ENCODE measurements around the gene RASSF4.
"Not testable (repeated sequence)": the region's sequence is repeated elsewhere in the genome, so short reads cannot be mapped to it uniquely, and the experiment has no call there.

The RASSF4 gene

GRCh38 chr10:44992070-44992731 is 32.6 kb downstream of the RASSF4 start:
- DNase-seq = no peak

DNA sequence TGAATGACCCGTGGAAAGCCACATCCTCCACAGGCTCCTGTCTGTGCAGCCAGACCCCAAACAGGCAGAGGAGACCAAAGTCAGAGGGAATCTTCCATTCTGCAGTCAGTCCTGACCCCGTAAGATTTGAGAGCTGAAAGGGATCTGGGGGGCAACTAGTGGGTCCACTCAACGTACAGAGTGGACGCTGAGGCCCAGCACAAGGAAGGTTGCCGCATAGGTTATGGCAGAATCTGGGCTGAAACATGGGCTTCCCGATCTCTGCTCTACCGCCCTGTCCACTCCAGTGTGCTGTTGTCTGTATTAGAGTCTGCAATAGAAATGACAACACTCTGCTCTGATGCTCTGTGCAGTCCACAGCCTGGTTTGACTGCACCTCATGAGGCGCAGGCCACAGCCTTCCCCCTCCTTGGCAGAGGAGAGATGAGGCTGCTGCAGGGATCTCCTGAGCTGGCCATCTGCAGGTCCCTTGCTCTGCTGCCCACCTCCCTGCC is 33.2 kb downstream of the RASSF4 start:
- DNase-seq = no peak

DNA sequence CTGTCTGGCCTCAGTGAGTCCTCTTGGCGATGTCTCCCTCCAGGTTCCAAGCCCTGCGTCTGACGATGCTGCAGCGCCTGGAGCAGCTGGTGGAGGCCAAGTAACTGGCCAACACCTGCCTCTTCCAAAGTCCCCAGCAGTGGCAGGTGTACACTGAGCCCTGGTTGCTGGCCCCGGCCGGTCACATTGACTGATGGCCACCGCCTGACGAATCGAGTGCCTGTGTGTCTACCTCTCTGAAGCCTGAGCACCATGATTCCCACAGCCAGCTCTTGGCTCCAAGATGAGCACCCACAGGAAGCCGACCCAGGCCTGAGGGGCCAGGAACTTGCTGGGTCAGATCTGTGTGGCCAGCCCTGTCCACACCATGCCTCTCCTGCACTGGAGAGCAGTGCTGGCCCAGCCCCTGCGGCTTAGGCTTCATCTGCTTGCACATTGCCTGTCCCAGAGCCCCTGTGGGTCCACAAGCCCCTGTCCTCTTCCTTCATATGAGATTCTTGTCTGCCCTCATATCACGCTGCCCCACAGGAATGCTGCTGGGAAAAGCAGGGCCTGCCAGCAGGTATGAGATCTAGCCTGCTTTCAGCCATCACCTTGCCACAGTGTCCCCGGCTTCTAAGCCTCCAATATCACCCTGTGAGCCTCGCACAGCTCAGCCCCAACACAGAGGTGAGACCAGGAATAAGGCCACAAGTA is 33.8 kb downstream of the RASSF4 start:
- no peak for DNase-seq

DNA sequence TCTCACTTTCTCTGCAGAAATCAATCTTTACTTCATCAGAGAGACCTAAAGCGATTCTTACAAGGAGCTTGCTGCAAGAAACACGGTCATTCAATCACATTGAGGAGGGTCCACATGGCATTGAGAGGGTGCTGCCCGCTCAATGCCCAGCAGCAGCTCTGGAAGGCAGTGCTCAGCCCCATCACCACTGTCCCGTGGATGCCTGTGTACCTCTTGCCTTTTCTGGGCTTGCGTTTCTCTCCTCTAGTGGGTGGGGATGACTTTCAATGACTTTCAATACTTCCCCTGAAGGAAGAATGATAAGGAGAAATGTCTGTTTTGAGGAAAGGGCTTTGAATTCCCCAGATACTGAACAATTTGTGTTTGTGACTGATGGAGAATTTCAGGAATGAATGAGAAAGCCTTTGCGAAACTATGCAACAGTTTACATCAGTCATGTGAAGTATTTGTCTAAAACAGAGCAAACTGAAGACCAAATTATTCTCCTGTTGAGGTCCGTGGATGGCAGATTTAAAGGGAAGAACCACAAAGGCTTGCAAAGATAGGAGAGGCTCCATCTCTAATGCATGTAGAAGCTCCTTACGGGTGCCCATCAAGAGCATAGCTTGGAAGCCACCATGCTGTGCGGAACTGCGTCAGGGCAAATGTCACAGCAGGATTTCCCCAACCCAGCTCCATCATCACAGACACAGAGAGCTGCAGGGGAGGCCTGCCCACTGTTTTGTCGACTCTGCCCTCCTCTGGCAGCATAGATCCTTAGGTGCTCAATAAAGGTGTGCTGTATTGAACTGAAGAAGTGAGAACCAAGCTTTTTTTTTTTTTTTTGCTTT is 34.5 kb downstream of the RASSF4 start:
- DNase-seq = no peak

DNA sequence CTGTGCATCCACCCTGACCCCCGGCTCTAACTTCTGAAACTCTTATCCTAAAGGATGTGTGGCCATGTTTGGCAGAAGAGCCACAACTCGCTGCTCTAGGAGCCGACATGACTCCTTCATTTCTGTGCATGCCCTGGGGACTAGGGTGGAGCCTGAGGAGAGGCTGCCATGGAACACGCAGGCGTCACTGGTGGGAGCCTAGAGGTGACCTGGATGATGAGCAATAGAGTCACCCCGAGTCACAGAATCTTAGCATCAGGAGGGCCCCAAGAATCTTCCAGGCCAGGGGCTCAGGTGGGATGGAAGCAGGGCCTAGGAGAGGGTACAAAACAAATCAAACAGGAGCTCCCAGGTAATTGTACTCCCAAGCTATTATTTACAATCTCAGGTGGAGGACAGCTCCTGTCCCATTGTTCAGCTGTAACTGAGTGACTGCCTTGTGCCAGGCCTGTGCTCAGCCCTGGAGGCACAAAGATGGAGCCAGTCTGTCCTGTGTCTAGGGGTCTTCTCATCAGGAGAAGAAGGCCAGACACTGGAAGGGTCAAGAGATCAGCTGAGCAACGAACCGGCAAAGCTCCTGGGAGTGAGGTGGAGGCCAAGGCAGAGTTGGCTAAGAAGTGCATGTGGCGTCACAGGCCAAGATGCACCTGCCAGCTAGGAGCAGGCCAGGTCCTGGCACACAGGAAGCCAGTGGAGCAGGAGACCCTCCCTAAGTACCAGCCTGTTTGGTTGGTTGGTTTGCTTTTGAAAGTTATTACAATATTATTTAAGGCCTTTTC is 35.3 kb downstream of the RASSF4 start:
- no peak for DNase-seq

GRCh38 chr10:44995581-44995913 is 35.9 kb downstream of the RASSF4 start:
- DNase-seq = no peak

GRCh38 chr10:44995914-44996669 is 36.5 kb downstream of the RASSF4 start:
- DNase-seq = no peak

- DNase-seq = no peak
These were observed 37.6 kb downstream of the RASSF4 start for GRCh38 chr10:44997105-44997748.

DNA sequence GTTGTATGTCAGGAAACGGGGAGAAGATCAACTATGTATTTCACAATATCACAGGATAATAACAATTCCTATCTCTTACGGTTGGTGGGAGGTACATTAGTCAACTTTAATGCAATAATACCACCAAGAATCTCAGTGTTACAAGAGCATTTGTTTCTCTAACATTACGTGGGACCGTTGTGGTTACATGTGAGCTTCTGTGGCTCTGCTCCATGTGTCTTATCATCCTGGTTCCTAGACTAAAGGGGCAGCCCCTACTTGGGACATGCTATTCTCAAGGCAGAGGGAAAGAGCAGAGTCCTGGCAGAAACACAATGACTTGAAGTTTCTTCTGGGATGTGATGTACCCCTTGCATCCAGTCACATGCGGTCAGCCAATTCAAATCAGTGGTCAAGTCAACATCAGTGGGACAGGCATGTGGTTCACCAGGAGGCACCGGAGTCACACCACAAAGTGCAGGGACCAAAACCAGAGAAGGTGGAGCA is 38.6 kb downstream of the RASSF4 start:
- no peak for DNase-seq

DNA sequence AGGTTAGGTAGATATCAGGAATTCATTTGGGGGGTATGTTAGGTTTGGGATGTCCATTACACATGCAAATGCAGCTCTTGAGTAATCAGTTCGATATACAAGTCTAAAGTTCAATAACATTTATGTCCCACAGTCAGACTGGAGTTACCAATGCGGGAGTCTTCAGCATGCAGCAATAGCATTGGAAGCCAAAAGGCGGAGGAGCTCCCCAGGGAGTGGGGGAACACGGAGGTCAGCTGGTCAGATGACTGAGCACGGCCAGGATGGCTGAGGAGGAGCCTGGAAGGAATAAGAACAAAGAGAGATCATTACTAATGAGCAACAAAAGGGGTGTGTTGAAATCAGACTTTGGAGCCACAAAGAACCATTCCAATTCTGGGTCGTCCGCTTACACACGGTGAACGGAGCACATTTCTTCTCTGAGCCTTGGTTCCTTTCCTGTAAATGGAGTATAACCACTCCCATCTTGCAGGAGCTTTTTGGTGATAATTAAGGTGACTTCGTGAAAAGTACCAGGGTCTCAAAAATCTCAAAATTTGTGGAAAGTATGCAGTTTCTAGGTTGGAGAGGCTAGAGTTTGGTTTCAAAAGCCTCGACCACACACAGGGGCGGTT is 40.6 kb downstream of the RASSF4 start:
- no peak for DNase-seq

- DNase-seq = peak; percentile 76
These were observed 41.3 kb downstream of the RASSF4 start, which contains the start of gene ZNF22 for GRCh38 chr10:45000752-45001380. TSS of gene ZNF22 (plus strand) at chr10:45000923. CDS start at chr10:45003369, 2,446 bp downstream.

DNA sequence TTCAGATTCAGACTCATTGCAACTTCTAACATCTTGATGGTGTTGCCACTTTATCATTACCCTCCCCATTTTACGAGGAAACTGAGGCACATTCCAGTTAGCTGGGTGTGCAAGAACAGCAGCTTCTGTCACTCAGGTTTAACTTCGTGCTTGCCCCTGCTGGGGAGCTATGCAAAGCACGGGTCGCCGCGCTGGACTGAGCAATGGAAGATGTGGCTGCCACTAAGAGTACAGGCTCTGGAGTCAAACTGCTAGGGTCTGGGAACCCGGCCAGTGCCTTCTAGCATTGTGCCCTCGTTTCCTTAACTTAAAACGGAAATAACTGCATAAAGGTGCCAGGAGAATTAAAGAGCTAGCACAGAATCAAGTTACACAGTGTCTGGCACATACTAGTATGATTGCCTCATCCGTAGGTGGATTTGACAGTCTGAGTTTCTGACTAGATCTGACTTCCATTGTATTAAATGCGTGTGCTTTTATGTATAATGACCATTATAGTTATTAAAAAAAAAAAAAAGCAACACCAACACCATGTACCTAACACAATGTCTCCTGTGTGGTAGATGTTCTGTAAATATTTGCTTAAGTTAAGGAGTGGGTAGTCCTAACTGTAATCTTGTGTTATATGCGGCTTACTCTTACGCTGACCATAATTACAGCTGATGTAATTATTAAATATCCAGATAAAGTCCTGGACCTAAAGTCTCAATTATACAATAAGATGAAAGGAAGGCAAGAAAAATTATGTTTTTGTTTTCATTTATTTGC is 42.0 kb downstream of the RASSF4 start:
- peak; percentile 58 for DNase-seq

GRCh38 chr10:45003432-45004000 is 43.9 kb downstream of the RASSF4 start:
- DNase-seq = no peak

DNA sequence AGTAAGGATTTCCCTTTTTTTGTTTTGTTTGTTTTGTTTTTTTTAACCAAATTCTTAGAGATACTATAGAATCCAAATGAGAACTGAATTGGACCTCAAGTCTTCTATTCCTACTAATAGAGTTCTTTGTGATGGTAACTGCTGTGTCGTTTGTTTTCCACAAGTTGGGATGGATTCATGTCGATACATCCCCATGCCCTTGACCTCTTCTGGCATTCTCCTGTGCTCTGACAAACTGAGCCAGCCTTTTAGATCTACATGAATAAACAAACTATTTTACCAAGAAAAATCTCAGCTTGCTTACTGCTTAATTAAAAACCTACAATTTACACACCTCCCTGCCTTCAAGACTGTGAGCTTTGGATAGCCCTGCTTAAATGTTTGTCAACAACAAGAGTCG is 45.1 kb downstream of the RASSF4 start:
- no peak for DNase-seq

GRCh38 chr10:45005284-45005683 is 45.7 kb downstream of the RASSF4 start:
- DNase-seq = no peak

GRCh38 chr10:45006276-45007030 is 46.9 kb downstream of the RASSF4 start:
- no peak for DNase-seq

GRCh38 chr10:45008524-45009161 is 49.0 kb downstream of the RASSF4 start:
- peak; percentile 16 for DNase-seq

DNA sequence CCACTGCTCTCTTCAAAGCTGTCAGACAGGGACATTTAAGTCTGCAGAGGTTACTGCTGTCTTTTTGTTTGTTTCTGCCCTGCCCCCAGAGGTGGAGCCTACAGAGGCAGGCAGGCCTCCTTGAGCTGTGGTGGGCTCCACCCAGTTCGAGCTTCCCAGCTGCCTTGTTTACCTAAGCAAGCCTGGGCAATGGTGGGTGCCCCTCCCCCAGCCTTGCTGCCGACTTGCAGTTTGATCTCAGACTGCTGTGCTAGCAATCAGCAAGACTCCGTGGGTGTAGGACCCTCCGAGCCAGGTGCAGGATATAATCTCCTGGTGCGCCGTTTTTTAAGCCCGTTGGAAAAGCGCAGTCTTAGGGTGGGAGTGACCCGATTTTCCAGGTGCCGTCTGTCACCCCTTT is 55.0 kb downstream of the RASSF4 start:
- DNase-seq = not testable (repeated sequence)
